Measurements from ENCODE around the gene PDCL3. TPM values are rescaled to one million over a fixed set of nuclear protein-coding genes. Genes with fewer than 3 reads are reported as not detected.

Gene PDCL3
- total RNA-seq, 1 experiment from 2014 or later: 21.3 TPM

DNA sequence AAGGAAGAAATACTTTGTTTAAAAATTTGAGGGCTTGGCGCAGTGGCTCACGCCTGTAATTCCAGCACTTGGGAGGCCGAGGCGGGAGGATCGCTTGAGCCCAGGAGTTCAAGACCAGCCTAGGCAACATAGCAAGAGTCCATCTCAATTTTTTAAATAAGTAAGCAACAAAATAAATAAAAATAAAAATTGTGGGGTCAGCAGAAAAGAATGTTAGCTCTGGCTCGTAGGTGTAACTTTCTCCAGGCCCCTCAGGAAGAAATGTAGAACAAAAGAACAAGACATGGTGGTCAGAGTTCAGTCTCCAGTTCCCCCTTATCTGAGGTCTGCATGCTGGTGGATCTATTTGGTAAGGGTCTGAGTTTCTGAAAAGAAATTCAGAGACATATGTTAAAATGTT lies 20.4 kb upstream of the PDCL3 start:
- H3K9me3 Mint-ChIP-seq (ENCODE audit: unreplicated experiment): no peaks in the 10 kb centered on the region
- H3K4me3 Mint-ChIP-seq (ENCODE audit: unreplicated experiment): no peak overlapping the region
- H3K4me1 Mint-ChIP-seq (ENCODE audit: low read depth, unreplicated experiment): no peaks in the 10 kb centered on the region
- no TSS peak for BruUV-seq (replicated peaks)
- H3K36me3 Mint-ChIP-seq (ENCODE audit: insufficient read depth, unreplicated experiment): no peaks in the 10 kb centered on the region
- no peaks in the 10 kb centered on the region for H3K4me1 ChIP-seq
- H3K36me3 ChIP-seq (ENCODE audit: control insufficient read depth, insufficient read depth, low read length): no peaks in the 10 kb centered on the region
- CTCF ChIA-PET: no interaction called here
- no peak overlapping the region for H3K27ac Mint-ChIP-seq (ENCODE audit: unreplicated experiment)
- H3K27me3 Mint-ChIP-seq (ENCODE audit: insufficient read depth, unreplicated experiment): peaks cover 10% of the 10 kb centered on the region
- intact Hi-C loops (cut with micrococcal nuclease; ENCODE audit: unreplicated experiment): no loop called here
- no peaks in the 10 kb centered on the region for H3K27me3 ChIP-seq (replicated peaks; ENCODE audit: control insufficient read depth, insufficient read depth, low read length)
- no peak overlapping the region for H3K4me3 ChIP-seq (ENCODE audit: low read depth, low read length)
- no peaks in the 10 kb centered on the region; the same call in 1 of the 2 replicates for H3K9me3 ChIP-seq
- POLR2A ChIA-PET: no interaction called here
- DNase-seq: no peak
- TF ChIP-seq, protein P1, sequence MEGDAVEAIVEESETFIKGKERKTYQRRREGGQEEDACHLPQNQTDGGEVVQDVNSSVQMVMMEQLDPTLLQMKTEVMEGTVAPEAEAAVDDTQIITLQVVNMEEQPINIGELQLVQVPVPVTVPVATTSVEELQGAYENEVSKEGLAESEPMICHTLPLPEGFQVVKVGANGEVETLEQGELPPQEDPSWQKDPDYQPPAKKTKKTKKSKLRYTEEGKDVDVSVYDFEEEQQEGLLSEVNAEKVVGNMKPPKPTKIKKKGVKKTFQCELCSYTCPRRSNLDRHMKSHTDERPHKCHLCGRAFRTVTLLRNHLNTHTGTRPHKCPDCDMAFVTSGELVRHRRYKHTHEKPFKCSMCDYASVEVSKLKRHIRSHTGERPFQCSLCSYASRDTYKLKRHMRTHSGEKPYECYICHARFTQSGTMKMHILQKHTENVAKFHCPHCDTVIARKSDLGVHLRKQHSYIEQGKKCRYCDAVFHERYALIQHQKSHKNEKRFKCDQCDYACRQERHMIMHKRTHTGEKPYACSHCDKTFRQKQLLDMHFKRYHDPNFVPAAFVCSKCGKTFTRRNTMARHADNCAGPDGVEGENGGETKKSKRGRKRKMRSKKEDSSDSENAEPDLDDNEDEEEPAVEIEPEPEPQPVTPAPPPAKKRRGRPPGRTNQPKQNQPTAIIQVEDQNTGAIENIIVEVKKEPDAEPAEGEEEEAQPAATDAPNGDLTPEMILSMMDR (IDR thresholded peaks at IDR 0.05; ENCODE audit: insufficient read depth in 1 of 2, low read depth in 1 of 2, low read length in 1 of 2, severe bottlenecking in 1 of 2, unreplicated experiment in 1 of 2): no peak

GRCh38 chr2:100544911-100545596 lies 17.7 kb upstream of the PDCL3 start:
- no TSS peak for BruUV-seq (replicated peaks)
- Mint-ChIP-seq H3K9me3 (ENCODE audit: unreplicated experiment) (peaks cover 17% of the 10 kb centered on the region), H3K36me3 (ENCODE audit: insufficient read depth, unreplicated experiment) (no peaks in the 10 kb centered on the region), H3K27me3 (ENCODE audit: insufficient read depth, unreplicated experiment) (peaks cover 19% of the 10 kb centered on the region), H3K27ac (ENCODE audit: unreplicated experiment) (no peak overlapping the region), H3K4me1 (ENCODE audit: low read depth, unreplicated experiment) (no peaks in the 10 kb centered on the region), H3K4me3 (ENCODE audit: unreplicated experiment) (no peak overlapping the region)
- intact Hi-C loops (cut with micrococcal nuclease; ENCODE audit: unreplicated experiment): no loop called here
- CTCF ChIA-PET: no interaction called here
- no peak for DNase-seq
- Histone ChIP-seq H3K36me3 (ENCODE audit: control insufficient read depth, insufficient read depth, low read length) (no peaks in the 10 kb centered on the region), H3K27me3 (replicated peaks; ENCODE audit: control insufficient read depth, insufficient read depth, low read length) (no peaks in the 10 kb centered on the region), H3K9me3 (no peaks in the 10 kb centered on the region), H3K4me3 (ENCODE audit: low read depth, low read length) (no peak overlapping the region), H3K4me1 (no peaks in the 10 kb centered on the region)
- POLR2A ChIA-PET: no interaction called here
- TF ChIP-seq, protein P1 (IDR thresholded peaks at IDR 0.05; ENCODE audit: insufficient read depth in 1 of 2, low read depth in 1 of 2, low read length in 1 of 2, severe bottlenecking in 1 of 2, unreplicated experiment in 1 of 2): no peak

DNA sequence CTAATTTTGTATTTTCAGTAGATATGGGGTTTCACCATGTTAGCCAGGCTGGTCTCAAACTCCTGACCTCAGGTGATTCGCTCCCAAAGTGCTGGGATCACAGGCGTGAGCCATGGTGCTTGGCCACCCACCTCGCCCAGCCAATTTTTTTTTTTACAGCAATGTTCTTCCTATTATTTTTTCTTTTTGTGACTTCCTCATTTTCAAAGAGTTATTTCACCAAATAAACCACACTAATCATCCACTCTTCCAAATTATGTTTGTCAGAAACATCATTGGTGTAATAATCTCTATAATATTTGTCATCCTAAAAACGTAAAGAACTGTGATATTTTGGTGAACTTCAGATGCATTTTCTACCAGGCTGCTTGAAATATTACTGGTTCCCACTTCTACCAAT lies 16.3 kb upstream of the PDCL3 start:
- no peaks in the 10 kb centered on the region for H3K9me3 ChIP-seq
- no TSS peak for BruUV-seq (replicated peaks)
- ChIA-PET POLR2A (no interaction called here), CTCF (interaction anchor here (1.4 kb wide), 1 partner anchor 11 kb away, joined by 4 read pairs; no protein-coding TSS in a partner anchor)
- Mint-ChIP-seq H3K4me3 (ENCODE audit: unreplicated experiment) (no peak overlapping the region), H3K27ac (ENCODE audit: unreplicated experiment) (no peak overlapping the region), H3K9me3 (ENCODE audit: unreplicated experiment) (peaks cover 17% of the 10 kb centered on the region), H3K4me1 (ENCODE audit: low read depth, unreplicated experiment) (no peaks in the 10 kb centered on the region), H3K36me3 (ENCODE audit: insufficient read depth, unreplicated experiment) (no peaks in the 10 kb centered on the region), H3K27me3 (ENCODE audit: insufficient read depth, unreplicated experiment) (peaks cover 19% of the 10 kb centered on the region)
- intact Hi-C loops (cut with micrococcal nuclease; ENCODE audit: unreplicated experiment): no loop called here
- H3K27me3 ChIP-seq (replicated peaks; ENCODE audit: control insufficient read depth, insufficient read depth, low read length): no peaks in the 10 kb centered on the region
- no peak for DNase-seq
- no peak overlapping the region for H3K4me3 ChIP-seq (ENCODE audit: low read depth, low read length)
- no peaks in the 10 kb centered on the region for H3K4me1 ChIP-seq
- TF ChIP-seq, protein P1 (IDR thresholded peaks at IDR 0.05; ENCODE audit: insufficient read depth in 1 of 2, low read depth in 1 of 2, low read length in 1 of 2, severe bottlenecking in 1 of 2, unreplicated experiment in 1 of 2): no peak
- no peaks in the 10 kb centered on the region for H3K36me3 ChIP-seq (ENCODE audit: control insufficient read depth, insufficient read depth, low read length)

All from Caco-2 (cell line).